Measurements from ENCODE around the gene METTL8. TPM values are rescaled to one million over a fixed set of nuclear protein-coding genes. Genes with fewer than 3 reads are reported as not detected.

The METTL8 gene, protein sequence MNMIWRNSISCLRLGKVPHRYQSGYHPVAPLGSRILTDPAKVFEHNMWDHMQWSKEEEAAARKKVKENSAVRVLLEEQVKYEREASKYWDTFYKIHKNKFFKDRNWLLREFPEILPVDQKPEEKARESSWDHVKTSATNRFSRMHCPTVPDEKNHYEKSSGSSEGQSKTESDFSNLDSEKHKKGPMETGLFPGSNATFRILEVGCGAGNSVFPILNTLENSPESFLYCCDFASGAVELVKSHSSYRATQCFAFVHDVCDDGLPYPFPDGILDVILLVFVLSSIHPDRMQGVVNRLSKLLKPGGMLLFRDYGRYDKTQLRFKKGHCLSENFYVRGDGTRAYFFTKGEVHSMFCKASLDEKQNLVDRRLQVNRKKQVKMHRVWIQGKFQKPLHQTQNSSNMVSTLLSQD
- 37.1 and 39.3 TPM in 2 replicates for total RNA-seq (2014; rRNA removed; shearing (Covaris generic))
- 16.8 and 28.2 TPM in 2 replicates for polyA plus RNA-seq (2015; cell fraction: cytosol; rRNA removed)
- 16.1 and 47.4 TPM in 2 replicates for polyA plus RNA-seq (2015; cell fraction: nucleus; rRNA removed)

DNA sequence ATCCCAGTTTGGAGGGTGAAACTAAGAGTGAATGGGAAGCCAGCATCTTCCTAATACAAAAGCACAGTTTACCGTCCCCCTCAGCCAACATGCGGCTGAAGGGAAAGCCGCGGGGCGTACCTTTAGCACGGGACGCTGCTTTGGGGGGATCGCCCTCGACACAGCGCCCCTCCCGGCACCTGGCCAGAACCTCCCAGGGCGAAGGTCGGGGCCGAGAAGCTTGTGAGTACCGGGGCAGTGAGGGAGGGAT lies at the start of gene METTL8:
TSS of gene METTL8 (minus strand) at position 228 of the 250 bp plus-strand sequence. CDS start 41,805 bp downstream, outside the sequence.
- in situ Hi-C loops (cut with HindIII; ENCODE audit: low pct_unique_long_range_greater_than_20kb, low sequenced_read_pairs) = no loop called here
- no peak for DNase-seq (ENCODE audit: low read depth, low spot score)

DNA sequence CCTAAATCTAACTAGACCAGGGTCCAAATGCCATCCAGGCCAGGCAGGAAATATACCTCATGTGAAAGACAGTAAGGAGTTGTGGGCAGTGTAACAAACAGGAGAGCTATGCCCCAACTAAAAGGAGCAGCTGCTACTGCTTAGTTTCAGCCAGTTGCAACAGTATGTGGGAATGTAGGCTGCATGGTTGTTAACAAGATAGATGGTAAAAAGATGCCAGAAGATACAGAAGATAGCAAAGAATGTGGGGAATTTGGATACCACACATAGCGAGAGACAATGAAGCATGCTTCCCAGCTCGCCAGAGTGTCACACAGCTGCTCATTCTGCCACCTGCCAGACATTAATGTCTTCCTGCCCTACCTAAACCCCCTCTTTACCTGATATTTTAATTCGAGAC lies 49.1 kb upstream of the METTL8 start:
- DNase-seq (ENCODE audit: low read depth, low spot score) = no peak
- in situ Hi-C loops (cut with HindIII; ENCODE audit: low pct_unique_long_range_greater_than_20kb, low sequenced_read_pairs) = no loop called here

DNA sequence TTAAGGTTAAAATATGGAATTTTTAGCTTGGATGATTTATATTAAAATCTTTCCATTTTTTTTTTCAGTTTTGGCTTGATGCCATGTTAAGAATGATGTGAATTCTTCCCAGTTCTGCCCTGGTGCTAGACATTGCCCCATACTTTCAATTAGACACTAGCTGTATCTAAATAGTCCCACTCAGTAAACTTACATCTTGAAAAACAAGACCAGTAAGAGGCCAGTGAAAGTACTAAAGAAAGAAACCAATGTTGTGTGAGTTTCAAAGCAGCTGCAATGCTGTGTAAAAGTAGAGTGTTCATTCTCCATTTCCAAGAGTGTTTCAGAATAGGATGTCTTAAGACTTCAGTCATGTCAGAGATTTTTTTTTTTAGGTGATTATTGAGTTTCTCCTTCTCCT lies 48.5 kb upstream of the METTL8 start:
- in situ Hi-C loops (cut with HindIII; ENCODE audit: low pct_unique_long_range_greater_than_20kb, low sequenced_read_pairs) = no loop called here
- DNase-seq (ENCODE audit: low read depth, low spot score) = no peak

DNA sequence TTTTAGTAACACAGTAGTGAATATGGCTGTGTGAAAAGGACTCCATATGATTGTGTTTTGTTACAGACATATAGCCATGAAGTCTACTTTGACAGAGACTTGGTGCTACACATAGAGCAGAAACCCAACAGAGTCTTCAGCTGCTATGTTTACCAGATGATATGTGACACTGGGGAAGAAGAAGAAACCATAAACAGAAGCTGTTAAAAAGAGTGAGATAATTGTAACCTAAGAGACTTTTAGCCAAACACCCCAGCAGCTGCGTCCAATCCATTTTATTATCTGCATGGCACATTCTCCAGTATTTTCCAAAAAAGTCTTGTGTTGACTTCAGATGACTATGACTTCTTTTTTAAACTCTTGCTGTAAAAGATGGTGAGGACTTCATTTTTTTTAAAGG lies 47.1 kb upstream of the METTL8 start:
- in situ Hi-C loops (cut with HindIII; ENCODE audit: low pct_unique_long_range_greater_than_20kb, low sequenced_read_pairs) = no loop called here
- no peak for DNase-seq (ENCODE audit: low read depth, low spot score)

DNA sequence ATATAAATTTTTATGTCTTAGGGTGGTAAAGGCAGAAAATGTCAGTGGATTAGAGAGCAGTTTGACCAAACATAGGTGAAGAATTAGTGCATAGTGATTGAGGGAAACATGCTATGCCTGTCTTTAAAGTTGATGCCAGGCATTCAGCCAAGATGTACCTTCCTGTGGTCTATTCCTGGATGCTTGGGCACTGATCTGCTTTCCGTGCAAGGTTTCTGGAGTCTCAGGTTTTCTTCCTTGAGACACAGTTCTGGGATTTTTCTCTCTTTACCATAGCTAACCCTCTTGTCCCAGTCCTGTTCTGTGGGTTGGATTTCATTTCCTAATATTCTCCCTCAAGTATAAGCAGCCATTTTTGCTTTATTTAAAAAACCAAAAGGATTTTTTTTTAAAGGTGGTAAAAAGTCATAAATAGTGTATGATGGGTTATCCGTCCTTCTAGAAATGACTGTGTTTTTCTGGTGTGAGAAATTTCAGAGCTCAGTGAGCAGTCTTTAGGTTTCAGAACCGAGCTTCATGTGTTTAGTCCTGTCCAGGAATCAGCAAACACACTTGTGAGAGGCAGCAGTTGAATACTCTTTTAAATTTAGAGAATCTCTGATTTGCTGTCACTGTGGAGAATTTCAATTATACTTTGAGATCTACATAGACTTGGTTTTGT lies 45.5 kb upstream of the METTL8 start:
- no peak for DNase-seq (ENCODE audit: low read depth, low spot score)
- in situ Hi-C loops (cut with HindIII; ENCODE audit: low pct_unique_long_range_greater_than_20kb, low sequenced_read_pairs) = no loop called here

DNA sequence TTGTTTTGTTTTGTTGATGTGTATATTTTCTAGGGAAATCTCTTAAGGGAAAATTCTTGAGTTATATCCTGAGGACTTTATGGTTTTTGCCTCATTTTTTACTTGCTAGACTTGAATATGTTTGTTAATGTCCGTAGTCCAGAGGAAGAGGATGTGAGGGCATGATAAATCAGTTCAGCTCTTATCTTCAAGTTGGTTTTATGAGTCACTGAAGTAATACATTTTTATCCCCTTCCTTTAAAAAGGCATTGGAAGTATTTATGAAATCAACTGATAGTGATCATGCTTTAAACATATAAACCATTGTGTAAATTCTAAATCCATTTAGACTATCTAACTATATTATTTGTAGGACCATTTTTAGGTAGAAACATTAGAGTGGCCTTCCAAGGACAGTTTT lies 44.6 kb upstream of the METTL8 start:
- no peak for DNase-seq (ENCODE audit: low read depth, low spot score)
- in situ Hi-C loops (cut with HindIII; ENCODE audit: low pct_unique_long_range_greater_than_20kb, low sequenced_read_pairs) = no loop called here

DNA sequence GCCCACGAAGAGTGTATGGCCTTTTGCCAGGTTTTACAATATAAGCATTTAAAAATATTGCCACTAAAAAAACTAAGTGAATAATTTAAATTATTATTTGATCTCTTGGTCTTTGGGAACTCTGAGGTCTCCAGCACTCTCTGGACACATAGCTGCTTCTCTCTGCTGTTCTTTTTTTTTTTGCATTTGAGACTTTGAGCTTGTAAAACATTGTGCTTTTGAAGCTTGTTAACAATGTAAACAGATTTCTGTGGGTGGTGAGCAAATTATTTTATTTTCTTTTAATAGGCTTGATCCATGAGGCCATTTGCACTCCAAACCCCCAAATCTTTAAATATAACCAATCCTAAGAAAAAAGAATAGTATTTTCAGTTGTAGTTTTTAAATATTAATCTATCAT lies 42.2 kb upstream of the METTL8 start:
- in situ Hi-C loops (cut with HindIII; ENCODE audit: low pct_unique_long_range_greater_than_20kb, low sequenced_read_pairs) = no loop called here
- no peak for DNase-seq (ENCODE audit: low read depth, low spot score)

DNA sequence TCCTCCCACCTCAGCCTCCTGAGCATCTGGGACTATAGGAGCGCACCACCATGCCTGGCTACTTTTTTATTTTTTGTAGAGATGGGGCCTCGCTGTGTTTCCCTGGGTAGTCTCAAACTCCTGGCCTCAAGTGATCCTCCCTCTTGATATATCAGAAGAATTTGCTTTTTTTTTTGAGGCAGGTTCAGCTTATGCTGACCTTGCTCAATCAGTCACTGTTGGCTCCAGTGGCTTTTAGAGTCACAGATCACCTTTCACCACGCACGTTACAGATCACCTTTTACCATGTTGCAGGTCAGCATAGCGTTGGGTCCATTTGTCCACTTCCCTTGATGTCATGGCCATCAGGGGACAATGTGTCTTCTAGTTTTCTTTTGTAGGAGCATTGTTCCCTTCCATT lies 36.3 kb upstream of the METTL8 start:
- in situ Hi-C loops (cut with HindIII; ENCODE audit: low pct_unique_long_range_greater_than_20kb, low sequenced_read_pairs) = no loop called here

DNA sequence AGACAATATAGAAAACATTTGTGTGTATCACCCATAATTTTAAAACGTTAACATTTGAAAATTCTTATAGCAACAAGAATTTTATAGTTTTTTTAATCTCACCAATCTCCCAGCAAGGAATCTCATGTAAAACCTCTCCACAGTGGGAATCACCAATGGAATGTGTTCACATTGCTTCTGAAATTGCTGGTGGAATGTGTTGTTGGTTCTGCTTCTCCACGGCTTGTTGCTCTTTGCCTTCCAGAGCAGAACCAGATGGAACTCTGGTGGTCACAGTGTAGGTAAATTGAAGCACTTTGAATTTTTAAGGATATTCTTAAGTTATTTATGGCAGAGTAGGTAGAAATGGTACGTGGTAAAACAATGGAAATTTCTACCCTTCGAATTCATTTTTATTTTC lies 35.4 kb upstream of the METTL8 start:
- DNase-seq (ENCODE audit: low read depth, low spot score) = no peak
- in situ Hi-C loops (cut with HindIII; ENCODE audit: low pct_unique_long_range_greater_than_20kb, low sequenced_read_pairs) = no loop called here

More for the DNA sequence above, 36.3 kb upstream of the METTL8 start:
- DNase-seq (ENCODE audit: low read depth, low spot score) = no peak

DNA sequence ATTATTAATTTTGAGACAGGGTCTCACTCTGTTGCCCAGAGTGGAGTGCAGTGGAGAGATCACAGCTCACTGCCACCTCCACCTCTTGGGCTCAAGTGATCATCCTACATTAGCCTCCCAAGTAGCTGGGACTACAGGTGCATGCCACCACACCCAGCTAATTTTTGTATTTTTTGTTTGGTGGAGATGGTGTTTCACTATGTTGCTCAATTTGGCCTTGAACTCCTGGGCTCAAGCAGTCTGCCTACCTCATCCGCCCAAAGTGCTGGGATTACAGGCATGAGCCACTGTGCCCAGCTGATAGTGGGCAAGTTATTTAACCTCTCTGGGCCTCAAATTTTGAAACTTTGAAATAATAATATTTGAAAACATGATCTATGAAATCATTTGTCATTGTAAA lies 26.7 kb upstream of the METTL8 start:
- in situ Hi-C loops (cut with HindIII; ENCODE audit: low pct_unique_long_range_greater_than_20kb, low sequenced_read_pairs) = no loop called here
- DNase-seq (ENCODE audit: low read depth, low spot score) = no peak

DNA sequence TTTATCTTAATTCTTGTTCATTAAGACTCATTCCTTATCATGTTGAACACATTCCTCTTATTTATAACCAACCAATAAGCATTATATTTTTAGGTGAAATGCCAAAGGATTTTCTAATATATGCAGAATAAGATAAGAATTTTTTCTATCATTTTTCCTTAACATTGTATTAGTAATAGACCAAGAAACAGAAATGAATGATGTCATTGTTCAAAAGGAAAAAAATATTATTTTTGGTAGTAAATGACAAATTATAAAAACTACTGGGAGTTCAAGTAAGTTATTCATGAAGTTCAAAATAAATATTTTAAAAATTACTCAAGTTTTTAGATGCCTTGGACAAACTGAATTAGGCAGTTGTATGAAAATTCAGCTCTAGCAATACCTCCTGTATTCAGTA lies 25.7 kb upstream of the METTL8 start:
- DNase-seq (ENCODE audit: low read depth, low spot score) = no peak
- in situ Hi-C loops (cut with HindIII; ENCODE audit: low pct_unique_long_range_greater_than_20kb, low sequenced_read_pairs) = no loop called here

DNA sequence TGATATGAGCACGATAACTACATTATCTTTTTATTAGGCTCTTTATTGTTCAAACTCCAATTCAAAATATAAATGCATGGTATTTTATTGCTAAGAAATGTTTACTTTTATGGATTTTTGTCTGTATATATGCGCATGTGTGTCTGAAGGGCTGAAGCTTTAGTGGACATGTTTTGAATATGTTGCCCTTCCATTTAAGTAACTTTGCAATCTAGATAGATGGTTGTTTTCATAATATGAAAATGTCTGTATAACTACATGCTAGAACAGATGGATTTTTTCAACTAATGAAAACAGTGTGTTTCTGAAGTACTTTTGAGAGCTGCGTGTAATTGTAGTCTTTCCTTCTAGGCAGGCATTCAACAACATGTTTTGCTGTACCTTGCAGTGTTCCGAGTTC lies 19.0 kb upstream of the METTL8 start:
- in situ Hi-C loops (cut with HindIII; ENCODE audit: low pct_unique_long_range_greater_than_20kb, low sequenced_read_pairs) = no loop called here
- DNase-seq (ENCODE audit: low read depth, low spot score) = no peak

DNA sequence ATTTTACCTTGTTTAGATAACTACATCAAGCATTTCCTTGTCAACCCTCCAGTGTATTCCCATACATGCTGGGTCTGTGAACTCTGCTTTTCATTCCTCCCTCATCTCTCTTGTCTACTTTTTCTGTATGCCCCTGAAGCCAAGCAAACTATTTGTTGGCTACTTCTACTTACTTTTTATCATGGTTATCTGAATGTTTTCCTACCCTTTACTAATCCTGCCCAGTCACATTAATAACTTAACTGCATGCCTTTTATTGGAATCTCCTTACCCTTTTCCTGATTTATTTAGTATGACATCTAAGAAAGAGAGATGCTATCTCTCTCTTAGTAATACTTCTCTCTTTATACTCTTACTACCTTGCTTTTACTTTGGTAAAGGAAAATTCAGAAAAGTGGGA lies 17.3 kb upstream of the METTL8 start:
- DNase-seq (ENCODE audit: low read depth, low spot score) = no peak
- in situ Hi-C loops (cut with HindIII; ENCODE audit: low pct_unique_long_range_greater_than_20kb, low sequenced_read_pairs) = no loop called here

DNA sequence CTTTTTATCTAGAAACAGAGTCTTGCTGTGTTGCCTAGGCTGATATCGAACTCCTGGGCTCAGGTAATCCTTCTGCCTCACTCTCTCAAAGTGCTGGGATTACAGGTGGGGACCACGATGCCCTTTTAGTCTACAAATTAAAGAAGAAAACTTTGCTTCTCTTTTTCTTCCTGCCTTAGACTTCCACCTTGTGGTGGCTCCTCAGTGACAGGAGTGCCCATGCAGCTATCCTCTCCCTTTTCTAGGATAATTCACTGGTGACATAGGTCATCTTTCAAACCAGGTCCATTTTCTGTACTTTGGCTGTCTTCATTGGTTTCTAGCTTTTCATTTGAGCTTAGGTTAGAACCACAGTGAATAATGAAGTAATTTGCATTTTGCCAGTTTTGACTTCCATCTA lies 13.9 kb upstream of the METTL8 start:
- in situ Hi-C loops (cut with HindIII; ENCODE audit: low pct_unique_long_range_greater_than_20kb, low sequenced_read_pairs) = no loop called here
- DNase-seq (ENCODE audit: low read depth, low spot score) = no peak

DNA sequence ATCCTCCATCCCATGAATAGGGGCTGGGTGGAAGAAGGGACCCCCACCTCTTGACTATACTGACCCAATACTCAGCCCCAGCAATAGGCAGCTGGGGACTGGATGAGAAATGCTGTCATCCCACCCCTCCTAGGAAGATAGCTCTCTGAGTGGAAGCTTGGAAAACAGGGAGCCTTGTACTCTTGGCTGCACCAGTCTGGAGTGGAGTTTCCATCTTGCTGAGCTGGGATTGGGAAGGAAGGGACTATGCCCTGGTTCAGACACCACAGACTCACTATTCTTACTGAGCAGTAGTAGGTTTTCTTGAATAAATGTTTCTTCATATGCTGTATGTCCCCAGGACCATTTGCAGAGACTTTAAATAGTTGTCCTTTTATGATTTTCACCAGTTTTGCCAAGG lies 7.7 kb upstream of the METTL8 start:
- in situ Hi-C loops (cut with HindIII; ENCODE audit: low pct_unique_long_range_greater_than_20kb, low sequenced_read_pairs) = no loop called here
- no peak for DNase-seq (ENCODE audit: low read depth, low spot score)

DNA sequence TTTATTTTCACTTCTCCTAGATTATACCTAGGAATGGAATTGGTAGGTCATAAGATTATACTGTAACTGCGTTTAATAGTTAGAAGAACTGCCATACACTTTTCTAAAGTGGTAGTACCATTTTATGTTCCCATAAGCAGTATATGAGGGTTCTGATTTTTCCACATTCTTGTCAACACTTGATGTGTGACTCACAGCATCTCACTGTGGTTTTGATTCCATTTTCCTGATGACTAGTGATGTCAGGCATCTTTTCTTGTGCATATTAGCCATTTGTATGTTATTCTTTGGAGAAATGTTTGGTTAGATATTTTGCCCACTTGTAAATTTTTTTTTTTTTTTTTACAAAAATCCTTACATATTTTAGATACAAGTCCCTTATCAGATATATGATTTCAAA lies 2.5 kb upstream of the METTL8 start:
- in situ Hi-C loops (cut with HindIII; ENCODE audit: low pct_unique_long_range_greater_than_20kb, low sequenced_read_pairs) = no loop called here
- DNase-seq (ENCODE audit: low read depth, low spot score) = no peak

DNA sequence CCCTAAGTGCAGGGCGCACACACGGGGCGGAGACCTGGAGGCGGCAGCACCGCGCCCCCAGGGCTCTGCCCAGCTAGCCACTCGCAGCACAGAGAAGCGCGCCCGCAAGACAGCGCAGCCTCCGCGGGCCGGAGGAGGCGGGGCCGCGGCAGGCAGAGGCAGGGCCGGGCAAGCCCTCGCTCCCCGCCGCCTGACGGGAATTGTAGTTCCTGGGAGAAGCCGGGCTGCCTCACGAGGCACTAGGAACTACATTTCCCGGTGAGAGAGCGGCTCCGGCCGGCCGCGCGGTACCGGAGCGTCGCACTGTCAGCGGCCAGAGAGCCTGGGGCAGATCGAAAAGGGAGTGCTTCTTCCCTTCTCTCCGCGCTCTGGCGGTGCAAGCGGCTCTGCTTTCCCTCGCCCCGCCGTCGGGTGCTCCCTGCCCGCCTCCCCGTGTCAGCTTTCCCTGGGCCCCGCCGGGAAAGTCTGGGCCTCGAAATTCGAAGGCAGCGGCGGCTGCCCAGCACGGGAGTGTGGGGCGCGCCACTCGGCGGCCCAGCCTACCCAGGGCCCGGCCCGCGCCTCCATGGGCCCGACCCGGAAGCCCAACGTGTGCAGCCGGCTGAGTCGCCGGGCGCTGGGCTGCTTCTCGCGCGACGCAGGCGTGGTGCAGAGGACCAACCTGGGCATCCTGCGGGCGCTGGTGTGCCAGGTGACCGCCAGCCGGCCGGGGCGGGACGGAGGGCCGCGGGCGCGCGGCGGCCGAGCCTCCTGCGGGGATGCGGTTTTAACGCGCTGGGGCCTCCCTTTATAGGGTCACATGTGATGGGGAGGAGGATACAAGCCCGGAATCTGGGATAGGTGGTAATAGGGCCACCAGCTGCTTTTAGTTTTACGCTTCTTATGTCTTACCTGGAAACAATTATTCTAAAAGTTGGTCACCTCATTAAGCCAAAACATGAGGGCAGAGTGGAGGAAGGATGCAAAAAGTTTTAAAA lies 511 bp upstream of the METTL8 start, which contains the start of gene DCAF17:
TSS of gene DCAF17 (plus strand) at position 214 of the 977 bp plus-strand sequence. CDS start at position 566, 352 bp downstream.
- in situ Hi-C loops (cut with HindIII; ENCODE audit: low pct_unique_long_range_greater_than_20kb, low sequenced_read_pairs) = no loop called here
- peak; percentile 95 for DNase-seq (ENCODE audit: low read depth, low spot score)

All from SK-MEL-5 (cell line).